NK-92 (cell line): ENCODE data around the gene ZNF223.

ENCODE experiments used
- DNase-seq: peaks from one replicate; lab custom pipeline; 2025; ENCODE audit not compliant: unreplicated experiment; lab: John Stamatoyannopoulos, UW

Gene ZNF223

DNA sequence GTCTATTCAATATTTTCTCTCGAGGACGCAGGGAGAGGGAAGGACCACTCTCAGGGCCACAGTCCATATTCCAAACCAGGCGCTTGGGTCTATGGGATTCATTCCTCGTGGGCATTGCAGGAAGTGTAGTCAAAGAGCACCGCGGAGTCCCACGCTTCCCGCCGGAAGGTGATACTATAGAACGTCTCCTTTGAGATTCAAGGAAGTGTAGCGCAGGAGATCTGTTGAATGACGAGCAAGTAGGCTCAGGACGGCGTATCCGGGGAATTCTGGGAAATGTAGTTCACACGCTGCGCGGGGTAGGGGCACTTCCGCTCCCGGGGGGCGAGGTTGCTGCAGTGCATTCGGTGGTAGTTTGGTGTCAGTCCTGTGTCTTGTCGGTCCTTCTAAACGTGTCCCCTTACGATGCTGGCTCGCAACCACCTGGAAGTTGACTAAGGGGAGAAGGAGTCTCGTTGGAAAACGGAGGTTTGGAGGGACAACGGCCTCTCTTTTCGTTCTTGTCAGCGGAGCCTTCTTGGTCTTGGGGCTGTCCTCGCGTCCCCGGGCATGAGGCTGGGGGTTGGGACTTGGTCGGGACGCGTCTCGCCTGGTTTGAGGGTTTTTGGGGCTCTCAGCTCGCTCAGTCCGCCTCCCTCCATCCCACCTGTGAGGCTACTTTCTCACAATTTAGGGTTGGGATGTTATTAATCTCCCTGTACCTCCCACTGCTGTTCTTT is 20.1 kb downstream of the ZNF223 start, which contains the start of gene ZNF284:
Gene ZNF284 (plus strand): TSS at position 336 of the 719 bp plus-strand sequence. CDS start 4,231 bp downstream, outside the sequence.
- no peak for DNase-seq

DNA sequence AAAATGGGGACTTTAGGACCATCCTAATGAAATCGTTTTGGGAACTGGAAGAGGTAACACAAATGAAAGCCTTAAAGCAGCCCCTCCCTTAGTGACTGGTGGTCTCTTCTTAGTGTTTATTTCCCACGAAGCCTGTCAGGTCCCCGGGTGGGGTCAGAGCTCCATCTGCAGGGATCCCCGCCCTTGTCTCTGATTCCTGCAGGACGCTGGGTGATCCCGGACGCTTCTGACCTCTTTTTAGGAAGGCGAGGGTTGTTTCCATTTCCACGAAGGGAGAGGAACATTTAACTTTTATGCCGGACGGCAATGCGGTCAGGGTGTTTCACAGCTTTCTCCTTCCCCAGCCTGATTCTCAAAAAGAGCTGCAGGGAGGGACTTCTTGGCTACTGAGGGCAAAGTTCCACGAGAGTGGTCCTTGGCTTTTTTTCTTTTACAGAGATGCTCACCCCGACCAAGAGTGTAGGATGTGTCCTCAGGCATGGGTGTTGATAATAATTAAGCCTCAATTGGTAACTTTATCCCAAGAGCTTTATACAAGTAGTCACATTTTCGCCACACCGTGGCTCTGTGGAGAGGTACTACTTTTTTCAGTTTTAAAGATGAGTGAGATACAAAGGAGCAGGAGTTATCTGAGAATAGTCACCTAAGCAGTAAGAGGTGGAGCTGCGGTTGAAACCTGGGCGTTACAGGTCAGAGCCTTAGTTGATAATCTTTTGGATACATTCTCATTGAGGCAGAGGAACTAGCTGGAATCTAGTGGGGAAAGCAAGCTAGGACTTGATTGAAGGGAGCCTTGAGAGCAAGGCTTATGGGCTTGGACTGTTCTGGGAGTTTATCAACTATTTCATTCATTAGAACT is 20.9 kb downstream of the ZNF223 start:
- no peak for DNase-seq

DNA sequence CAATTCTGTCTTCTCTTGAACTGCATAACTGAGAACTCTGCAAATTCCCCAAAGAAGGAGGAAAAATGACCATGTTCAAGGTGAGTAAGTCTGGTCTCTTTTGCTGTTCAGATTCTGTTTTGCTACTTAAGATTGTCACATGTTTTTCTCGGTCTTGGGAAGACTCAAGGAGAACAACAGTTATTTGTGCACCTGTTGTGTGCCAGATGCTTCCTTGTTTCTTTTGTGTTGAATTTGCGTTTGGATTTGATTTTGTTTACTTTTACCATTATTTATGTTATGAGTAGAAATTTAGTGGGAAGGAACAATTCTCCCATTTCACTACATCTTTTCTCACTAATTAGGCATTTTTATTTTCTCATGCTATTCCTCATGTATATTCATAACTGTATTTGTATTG is 24.5 kb downstream of the ZNF223 start:
- DNase-seq = no peak

DNA sequence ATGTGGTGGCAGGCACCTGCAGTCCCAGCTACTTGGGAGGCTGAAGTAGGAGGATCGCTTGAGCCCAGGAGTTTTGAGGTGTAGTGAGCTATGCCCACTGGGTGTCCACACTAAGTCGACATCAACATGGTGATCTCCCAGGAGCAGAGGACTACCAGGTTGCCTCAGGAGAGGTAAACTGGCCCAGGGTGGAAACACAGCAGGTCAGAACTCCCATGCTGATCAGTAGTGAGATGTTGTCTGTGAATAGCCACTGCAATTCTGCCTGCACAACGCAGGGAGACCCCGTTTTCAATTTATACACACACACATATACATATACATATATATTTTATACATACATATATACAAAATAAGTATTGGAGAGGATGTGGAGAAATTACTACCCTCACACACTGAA is 40.3 kb downstream of the ZNF223 start:
- DNase-seq = no peak

DNA sequence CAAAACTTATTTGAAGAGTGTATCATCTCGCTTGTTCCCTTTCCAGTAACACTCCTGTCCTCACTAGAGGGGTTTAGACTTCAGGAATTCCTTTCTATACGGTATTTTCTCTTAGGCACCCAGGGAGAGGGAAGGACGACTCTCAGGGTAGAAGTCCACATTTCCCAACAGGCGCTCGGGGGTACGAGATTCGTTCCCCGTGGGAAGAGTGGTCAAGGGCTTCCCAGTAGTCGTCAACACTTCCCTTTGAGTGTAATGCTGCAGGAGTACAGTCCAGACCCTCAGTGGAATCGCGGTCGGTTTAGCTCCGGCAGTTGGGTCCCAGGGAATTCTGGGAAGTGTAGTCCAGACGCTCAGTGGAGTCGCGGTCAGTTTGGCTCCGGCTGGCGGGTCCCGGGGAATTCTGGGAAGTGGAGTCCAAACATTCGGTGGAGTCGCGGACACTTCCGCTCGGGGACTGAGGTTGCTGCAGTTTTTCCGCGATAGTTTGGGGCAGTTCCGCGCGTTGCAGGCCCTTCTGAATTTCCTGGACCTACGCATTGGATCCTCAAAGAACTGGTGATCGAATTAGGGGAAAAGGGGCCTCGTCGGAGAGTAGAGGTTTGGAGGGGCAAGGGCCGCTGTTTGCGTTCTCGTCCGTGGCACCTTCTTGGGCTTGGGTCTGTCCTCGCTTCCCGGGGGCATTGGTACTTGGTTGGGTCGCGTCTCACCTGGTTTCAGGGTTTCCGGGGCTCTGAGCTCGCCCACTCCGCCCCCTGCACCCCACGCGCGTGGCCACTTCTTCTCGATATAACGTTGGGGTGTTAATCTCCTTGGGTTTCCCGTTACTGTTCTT is 42.3 kb downstream of the ZNF223 start, which contains the start of gene ZNF224:
Gene ZNF224 (plus strand): TSS at position 431 of the 835 bp plus-strand sequence. CDS start 3,513 bp downstream, outside the sequence.
- DNase-seq = no peak

DNA sequence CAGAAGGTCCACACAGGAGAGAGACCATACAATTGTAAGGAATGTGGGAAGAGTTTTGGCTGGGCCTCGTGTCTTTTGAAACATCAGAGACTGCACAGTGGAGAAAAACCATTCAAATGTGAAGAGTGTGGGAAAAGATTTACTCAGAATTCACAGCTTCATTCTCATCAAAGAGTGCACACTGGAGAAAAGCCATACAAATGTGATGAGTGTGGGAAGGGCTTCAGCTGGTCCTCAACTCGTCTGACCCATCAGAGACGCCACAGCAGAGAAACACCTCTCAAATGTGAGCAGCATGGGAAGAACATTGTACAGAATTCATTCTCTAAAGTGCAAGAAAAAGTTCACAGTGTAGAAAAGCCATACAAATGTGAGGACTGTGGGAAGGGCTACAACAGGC is 55.9 kb downstream of the ZNF223 start:
- no peak for DNase-seq

DNA sequence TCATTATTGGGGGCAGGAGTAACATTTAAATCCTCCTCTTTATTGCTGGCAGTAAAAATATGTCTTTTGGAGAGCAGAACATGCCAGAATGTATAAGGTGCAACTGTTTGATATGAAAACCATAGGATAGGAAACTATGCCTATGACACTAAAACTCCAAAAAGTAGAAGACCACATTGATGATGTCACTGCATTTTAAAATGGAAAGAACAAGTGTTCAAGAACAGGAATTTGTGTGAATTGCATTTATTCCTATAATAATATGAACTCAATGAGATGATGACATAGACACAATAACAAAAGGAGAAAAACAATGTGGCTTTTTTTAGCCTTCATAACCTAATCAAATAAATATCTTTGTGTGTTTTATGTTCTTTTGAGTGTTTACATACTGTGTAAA is 57.6 kb downstream of the ZNF223 start:
- DNase-seq = no peak

DNA sequence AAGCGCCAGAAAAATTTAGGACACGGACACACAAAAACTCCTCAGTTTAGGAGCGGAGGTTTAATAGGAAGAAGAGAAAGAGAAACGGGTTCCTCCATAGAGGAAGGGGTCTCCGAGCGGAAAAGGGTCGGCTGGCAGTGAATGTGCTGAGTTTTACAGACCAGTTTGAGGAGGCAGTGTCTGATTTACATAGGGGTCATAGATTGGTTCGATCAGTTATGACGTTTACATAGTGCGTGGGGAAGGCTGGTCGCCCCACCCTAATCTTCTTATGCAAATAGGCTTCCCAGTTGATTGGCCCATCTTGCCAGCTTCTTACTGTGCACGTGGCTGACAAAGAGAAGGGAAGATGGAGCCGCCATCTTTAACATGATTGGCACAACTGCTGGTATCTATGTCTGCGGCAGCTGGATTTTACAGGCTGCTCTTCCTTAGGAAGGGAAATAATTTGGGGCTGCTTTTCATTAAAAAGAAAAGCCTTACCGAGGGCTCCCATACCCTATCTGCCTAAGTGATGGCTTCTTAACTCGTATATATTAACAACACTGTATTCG is 60.2 kb downstream of the ZNF223 start:
- no peak for DNase-seq

DNA sequence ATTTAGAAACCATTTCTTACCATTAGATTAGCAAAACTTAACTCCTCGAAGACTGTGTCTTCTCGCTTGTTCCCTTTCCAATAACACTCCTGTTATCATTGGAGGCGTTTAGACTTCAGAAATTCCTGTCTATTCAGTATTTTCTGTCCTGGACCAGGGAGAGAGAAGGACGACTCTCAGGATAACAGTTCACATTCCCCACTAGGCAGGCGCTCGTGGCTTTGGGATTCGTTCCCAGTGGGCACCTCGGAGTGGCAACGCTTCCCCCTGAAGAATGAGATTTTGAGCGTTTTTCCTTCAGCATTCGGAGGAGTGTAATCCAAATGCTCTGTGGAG is 60.9 kb downstream of the ZNF223 start:
- DNase-seq = no peak

DNA sequence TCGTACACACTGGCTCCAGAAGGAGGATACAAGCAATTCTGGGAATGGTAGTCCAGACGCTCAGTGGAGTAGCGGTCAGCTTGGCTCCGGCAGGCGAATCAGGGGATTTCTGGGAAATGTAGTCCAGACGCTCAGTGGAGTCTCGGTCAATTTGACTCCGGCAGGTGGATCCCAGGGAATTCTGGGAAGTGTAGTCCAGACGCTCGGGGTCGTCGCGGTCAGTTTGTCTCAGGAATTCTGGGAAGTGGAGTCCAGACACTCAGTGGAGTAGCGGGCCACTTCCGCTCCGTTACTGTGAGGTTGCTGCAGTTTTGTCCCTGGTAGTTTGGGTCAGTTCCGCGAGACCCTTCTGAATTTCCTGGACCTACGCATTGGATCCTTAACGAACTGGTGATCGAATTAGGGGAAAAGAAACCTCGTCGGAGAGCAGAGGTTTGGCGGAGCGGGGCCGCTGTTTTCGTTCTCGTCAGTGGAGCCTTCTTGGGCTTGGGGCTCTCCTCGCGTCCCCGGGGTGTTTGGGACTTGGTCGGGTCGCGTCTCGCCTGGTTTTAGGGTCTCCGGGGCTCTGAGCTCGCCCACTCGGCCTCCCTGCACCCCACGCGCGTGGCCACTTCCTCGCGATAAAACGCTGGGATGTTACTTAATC is 61.4 kb downstream of the ZNF223 start, which contains the start of gene ZNF225:
Gene ZNF225 (plus strand): TSS at position 262 of the 646 bp plus-strand sequence. CDS start 2,429 bp downstream, outside the sequence.
- no peak for DNase-seq

DNA sequence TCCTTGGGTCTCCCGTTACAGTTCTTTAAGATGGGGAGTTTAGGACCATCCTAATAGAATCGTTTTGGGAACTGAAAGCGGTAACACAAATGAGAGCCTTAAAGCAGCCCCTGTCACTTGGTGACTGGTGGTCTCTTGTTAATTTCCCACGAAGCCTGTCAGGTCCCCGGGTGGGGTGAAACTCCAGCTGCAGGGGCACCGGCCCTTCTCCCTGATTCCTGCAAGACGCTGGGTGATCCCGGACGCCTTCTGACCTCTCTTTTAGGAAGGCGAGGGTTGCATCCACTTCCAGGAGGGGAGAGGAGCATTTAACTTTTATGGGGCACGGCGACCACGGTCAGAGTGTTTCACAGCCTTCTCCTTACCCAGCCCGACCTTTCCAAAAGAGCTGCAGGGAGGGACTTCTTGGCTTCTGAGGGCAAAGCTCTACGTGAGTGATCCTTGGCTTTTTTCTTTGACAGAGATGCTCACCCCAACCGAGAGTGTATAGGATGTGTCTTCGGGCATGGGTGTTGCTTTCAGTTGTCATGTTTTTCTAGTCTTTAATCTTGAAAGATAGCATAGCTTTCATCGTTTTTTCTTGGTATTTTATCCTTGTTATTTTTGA is 62.1 kb downstream of the ZNF223 start:
- DNase-seq = no peak
